ENCODE results near the gene CIC.

DNA sequence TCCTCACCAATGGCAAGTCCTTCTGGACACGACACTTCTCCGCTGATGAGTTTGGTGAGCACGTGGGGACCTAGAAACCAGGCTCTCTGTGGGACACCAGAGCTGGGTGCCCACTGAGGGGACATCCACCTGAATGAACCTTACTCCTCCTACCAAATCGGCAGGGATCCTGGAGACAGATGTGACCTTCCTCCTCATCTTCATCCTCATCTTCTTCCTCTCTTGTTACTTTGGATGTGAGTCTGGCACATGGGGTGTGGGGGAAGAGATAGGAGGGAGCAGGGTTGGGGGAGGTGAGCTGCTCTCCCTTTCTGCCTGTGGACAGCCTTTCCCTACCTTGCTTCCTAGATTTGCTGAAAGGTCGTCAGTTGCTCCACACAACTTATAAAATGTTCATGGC, 46.0 kb downstream of the CIC start:
- TF ChIP-seq PML (IDR thresholded peaks at IDR 0.05; ENCODE audit: low read length): no peak
- TF ChIP-seq, protein P1, sequence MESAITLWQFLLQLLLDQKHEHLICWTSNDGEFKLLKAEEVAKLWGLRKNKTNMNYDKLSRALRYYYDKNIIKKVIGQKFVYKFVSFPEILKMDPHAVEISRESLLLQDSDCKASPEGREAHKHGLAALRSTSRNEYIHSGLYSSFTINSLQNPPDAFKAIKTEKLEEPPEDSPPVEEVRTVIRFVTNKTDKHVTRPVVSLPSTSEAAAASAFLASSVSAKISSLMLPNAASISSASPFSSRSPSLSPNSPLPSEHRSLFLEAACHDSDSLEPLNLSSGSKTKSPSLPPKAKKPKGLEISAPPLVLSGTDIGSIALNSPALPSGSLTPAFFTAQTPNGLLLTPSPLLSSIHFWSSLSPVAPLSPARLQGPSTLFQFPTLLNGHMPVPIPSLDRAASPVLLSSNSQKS (CRISPR knock-in tag; IDR thresholded peaks at IDR 0.05): no peak
- no peak for TF ChIP-seq MAFK (IDR thresholded peaks at IDR 0.05; ENCODE audit: low read length)
- no peak for TF ChIP-seq CHD2 (IDR thresholded peaks at IDR 0.05; ENCODE audit: low read depth, low read length)
- no peak for TF ChIP-seq TAF1 (IDR thresholded peaks at IDR 0.05; ENCODE audit: control insufficient read depth, extremely low read depth, insufficient read depth, low read length, severe bottlenecking)
- no peak for TF ChIP-seq CHD4 (IDR thresholded peaks at IDR 0.05; ENCODE audit: insufficient read depth, insufficient replicate concordance, low read depth, low read length, poor library complexity, severe bottlenecking)
- TF ChIP-seq ZFX (CRISPR knock-in tag; IDR thresholded peaks at IDR 0.05): no peak
